GOT3 (cell line): ENCODE measurements around the gene MMP14.
"Not testable (repeated sequence)": the region's sequence is repeated elsewhere in the genome, so short reads cannot be mapped to it uniquely, and the experiment has no call there.

Experiments
- DNase-seq: peaks from one replicate; lab custom pipeline; 2025; ENCODE audit warnings: mixed read lengths; lab: John Stamatoyannopoulos, UW

Gene MMP14

GRCh38 chr14:22836301-22837113, at the start of gene MMP14:
TSS of gene MMP14 (plus strand) at chr14:22836585. CDS start at chr14:22836818, 233 bp downstream.
- DNase-seq = no peak

- DNase-seq = no peak
Observed at GRCh38 chr14:22786685-22787084, 49.7 kb upstream of the MMP14 start.

GRCh38 chr14:22791301-22791700, 45.1 kb upstream of the MMP14 start:
- DNase-seq = no peak

- no peak for DNase-seq
Observed at GRCh38 chr14:22792158-22792557, 44.2 kb upstream of the MMP14 start.

GRCh38 chr14:22793550-22793949, 42.8 kb upstream of the MMP14 start:
- DNase-seq = not testable (repeated sequence)

GRCh38 chr14:22793976-22794375, 42.4 kb upstream of the MMP14 start:
- DNase-seq = no peak

GRCh38 chr14:22794551-22794951, 41.8 kb upstream of the MMP14 start:
- DNase-seq = no peak

- DNase-seq = no peak
Observed at GRCh38 chr14:22796087-22796707, 40.2 kb upstream of the MMP14 start.

- DNase-seq = no peak
Observed at GRCh38 chr14:22797017-22797917, 39.1 kb upstream of the MMP14 start.

GRCh38 chr14:22798528-22798927, 37.9 kb upstream of the MMP14 start:
- DNase-seq = no peak

GRCh38 chr14:22800346-22800745, 36.0 kb upstream of the MMP14 start:
- DNase-seq = no peak

GRCh38 chr14:22801716-22802115, 34.7 kb upstream of the MMP14 start:
- DNase-seq = no peak

- DNase-seq = no peak
Observed at GRCh38 chr14:22802860-22803686, 33.3 kb upstream of the MMP14 start.

- no peak for DNase-seq
Observed at GRCh38 chr14:22803687-22803974, 32.8 kb upstream of the MMP14 start.

- not testable (repeated sequence) for DNase-seq
Observed at GRCh38 chr14:22805235-22805634, 31.1 kb upstream of the MMP14 start.

- DNase-seq = no peak
Observed at GRCh38 chr14:22807432-22808087, 28.8 kb upstream of the MMP14 start.

GRCh38 chr14:22808388-22809209, 27.8 kb upstream of the MMP14 start:
- DNase-seq = no peak

GRCh38 chr14:22811722-22812121, 24.7 kb upstream of the MMP14 start:
- no peak for DNase-seq

GRCh38 chr14:22812744-22813143, 23.6 kb upstream of the MMP14 start:
- no peak for DNase-seq

GRCh38 chr14:22813145-22813544, 23.2 kb upstream of the MMP14 start:
- DNase-seq = no peak
